GM21528 (cell line): ENCODE measurements around the gene DSCAML1.

Experiments used
- ATAC-seq: cut with Tn5 transposase; IDR thresholded peaks from one replicate; pipeline ENCODE4 v1.9.1; 2021; ENCODE audit warnings: mild to moderate bottlenecking, moderate library complexity; ENCODE audit not compliant: unreplicated experiment, low FRiP score

DSCAML1 gene

GRCh38 chr11:117644403-117645155 is 152.4 kb downstream of the DSCAML1 start:
- no peak for ATAC-seq

- ATAC-seq: no peak
These were observed 153.3 kb downstream of the DSCAML1 start for GRCh38 chr11:117643606-117644300.

GRCh38 chr11:117642835-117643234 is 154.2 kb downstream of the DSCAML1 start:
- no peak for ATAC-seq

- no peak for ATAC-seq
These were observed 154.6 kb downstream of the DSCAML1 start for GRCh38 chr11:117642396-117642795.

GRCh38 chr11:117641008-117641915 is 155.8 kb downstream of the DSCAML1 start:
- no peak for ATAC-seq

GRCh38 chr11:117640041-117640440 is 157.0 kb downstream of the DSCAML1 start:
- no peak for ATAC-seq

GRCh38 chr11:117639601-117640000 is 157.4 kb downstream of the DSCAML1 start:
- no peak for ATAC-seq

- ATAC-seq: no peak
These were observed 158.0 kb downstream of the DSCAML1 start for GRCh38 chr11:117638911-117639543.

GRCh38 chr11:117634756-117635603 is 162.0 kb downstream of the DSCAML1 start:
- no peak for ATAC-seq

- no peak for ATAC-seq
These were observed 162.8 kb downstream of the DSCAML1 start for GRCh38 chr11:117633976-117634755.

- no peak for ATAC-seq
These were observed 163.7 kb downstream of the DSCAML1 start for GRCh38 chr11:117633186-117633754.

GRCh38 chr11:117632306-117632705 is 164.7 kb downstream of the DSCAML1 start:
- ATAC-seq: no peak

GRCh38 chr11:117631336-117632140 is 165.5 kb downstream of the DSCAML1 start:
- no peak for ATAC-seq

- no peak for ATAC-seq
These were observed 167.0 kb downstream of the DSCAML1 start for GRCh38 chr11:117629891-117630538.

GRCh38 chr11:117629146-117629545 is 167.9 kb downstream of the DSCAML1 start:
- no peak for ATAC-seq

- no peak for ATAC-seq
These were observed 169.8 kb downstream of the DSCAML1 start for GRCh38 chr11:117627259-117627658.

- no peak for ATAC-seq
These were observed 170.4 kb downstream of the DSCAML1 start for GRCh38 chr11:117626576-117626975.
